ENCODE results near the gene PRELID2. TPM values are rescaled to one million over a fixed set of nuclear protein-coding genes. Genes with fewer than 3 reads are reported as not detected.

The PRELID2 gene
- total RNA-seq, 2 donors from 2014 or later: 10.7 to 27.9 TPM

DNA sequence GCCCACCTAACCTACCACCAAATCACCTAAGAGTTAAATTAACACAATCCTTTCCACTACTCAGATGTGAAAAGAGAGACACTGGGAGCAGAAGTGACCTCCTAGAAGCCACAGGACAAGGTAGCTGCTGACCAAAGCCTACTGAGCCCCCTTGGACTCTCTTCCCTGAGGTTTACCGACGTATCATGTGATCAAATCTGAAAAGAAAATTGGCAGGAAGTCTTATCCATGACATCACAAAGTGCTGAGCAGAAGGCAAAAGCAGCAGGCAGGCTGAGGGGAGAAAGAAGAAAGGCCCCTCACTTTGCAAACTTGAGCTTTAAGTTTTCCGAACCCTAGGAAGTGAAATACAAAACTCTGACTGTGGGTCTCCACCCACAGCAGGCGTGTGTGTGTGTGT is 11.1 kb downstream of the PRELID2 start:
- DNase-seq (ENCODE audit: low spot score) (no peak), ATAC-seq (ENCODE audit: insufficient number of reproducible peaks, low FRiP score, low read depth) (no peak)
- H3K27me3 ChIP-seq (replicated peaks; ENCODE audit: insufficient read depth): no peaks in the 10 kb centered on the region
- no peak overlapping the region for H3K27ac ChIP-seq
- H3K9me3 ChIP-seq: no peaks in the 10 kb centered on the region
- H3K36me3 ChIP-seq: no peaks in the 10 kb centered on the region
- no peak overlapping the region for H3K4me3 ChIP-seq
- TF ChIP-seq, protein P1, sequence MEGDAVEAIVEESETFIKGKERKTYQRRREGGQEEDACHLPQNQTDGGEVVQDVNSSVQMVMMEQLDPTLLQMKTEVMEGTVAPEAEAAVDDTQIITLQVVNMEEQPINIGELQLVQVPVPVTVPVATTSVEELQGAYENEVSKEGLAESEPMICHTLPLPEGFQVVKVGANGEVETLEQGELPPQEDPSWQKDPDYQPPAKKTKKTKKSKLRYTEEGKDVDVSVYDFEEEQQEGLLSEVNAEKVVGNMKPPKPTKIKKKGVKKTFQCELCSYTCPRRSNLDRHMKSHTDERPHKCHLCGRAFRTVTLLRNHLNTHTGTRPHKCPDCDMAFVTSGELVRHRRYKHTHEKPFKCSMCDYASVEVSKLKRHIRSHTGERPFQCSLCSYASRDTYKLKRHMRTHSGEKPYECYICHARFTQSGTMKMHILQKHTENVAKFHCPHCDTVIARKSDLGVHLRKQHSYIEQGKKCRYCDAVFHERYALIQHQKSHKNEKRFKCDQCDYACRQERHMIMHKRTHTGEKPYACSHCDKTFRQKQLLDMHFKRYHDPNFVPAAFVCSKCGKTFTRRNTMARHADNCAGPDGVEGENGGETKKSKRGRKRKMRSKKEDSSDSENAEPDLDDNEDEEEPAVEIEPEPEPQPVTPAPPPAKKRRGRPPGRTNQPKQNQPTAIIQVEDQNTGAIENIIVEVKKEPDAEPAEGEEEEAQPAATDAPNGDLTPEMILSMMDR (IDR thresholded peaks at IDR 0.05): no peak
- peaks cover 0 to 7% of the 10 kb centered on the region in 2 donors for H3K4me1 ChIP-seq (ENCODE audit: control insufficient read depth in 1 of 2, low read depth in 2 of 2)

DNA sequence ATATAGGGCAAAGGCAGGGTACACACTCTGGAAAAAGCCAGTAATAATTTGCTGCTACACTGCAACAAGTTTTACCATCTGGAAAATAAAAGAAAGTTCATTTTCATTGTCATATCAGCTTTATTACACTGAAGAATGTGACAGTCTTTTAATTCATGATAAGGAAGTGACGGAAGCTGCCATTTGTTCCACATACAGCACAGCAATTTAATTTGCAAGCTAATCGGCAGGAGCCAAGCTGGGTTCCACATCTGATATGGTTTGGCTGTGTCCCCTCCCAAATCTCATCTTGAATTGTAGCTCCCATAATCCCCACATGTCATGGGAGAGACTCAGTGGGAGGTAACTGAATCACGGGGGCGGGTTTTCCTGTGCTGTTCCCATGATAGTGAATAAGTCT is 16.5 kb downstream of the PRELID2 start:
- ATAC-seq (ENCODE audit: insufficient number of reproducible peaks, low FRiP score, low read depth) (no peak), DNase-seq (ENCODE audit: low spot score) (no peak)
- Histone ChIP-seq H3K27me3 (replicated peaks; ENCODE audit: insufficient read depth) (no peaks in the 10 kb centered on the region), H3K36me3 (no peaks in the 10 kb centered on the region), H3K4me1 (ENCODE audit: control insufficient read depth in 1 of 2, low read depth in 2 of 2) (peaks cover 0 to 2% of the 10 kb centered on the region in 2 donors), H3K9me3 (no peaks in the 10 kb centered on the region), H3K4me3 (no peak overlapping the region), H3K27ac (no peak overlapping the region)
- TF ChIP-seq, protein P1 (IDR thresholded peaks at IDR 0.05): no peak

DNA sequence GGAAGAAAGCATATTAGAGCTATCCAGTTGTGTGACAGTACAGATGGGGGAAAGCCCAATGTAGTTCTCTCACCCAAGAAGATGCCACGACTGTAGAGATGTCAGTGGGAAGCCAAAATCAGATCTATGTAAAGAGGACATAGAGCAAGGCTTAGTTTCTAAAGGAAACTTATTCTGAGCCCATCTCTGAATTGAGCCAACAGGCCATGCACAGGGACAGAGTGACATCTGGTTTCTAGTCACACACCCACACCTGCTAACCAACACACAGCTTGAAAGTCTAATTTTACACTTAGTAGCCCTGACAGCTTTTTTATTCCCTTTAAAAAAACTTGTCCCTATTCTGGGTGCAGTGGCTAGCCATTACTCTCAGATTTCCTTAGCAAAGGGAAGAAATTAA is 22.3 kb downstream of the PRELID2 start:
- ATAC-seq (ENCODE audit: insufficient number of reproducible peaks, low FRiP score, low read depth) (no peak), DNase-seq (ENCODE audit: low spot score) (no peak)
- TF ChIP-seq, protein P1 (IDR thresholded peaks at IDR 0.05): no peak
- H3K27me3 ChIP-seq (replicated peaks; ENCODE audit: insufficient read depth): no peaks in the 10 kb centered on the region
- no peak overlapping the region for H3K4me3 ChIP-seq
- no peaks in the 10 kb centered on the region for H3K9me3 ChIP-seq
- H3K36me3 ChIP-seq: peaks cover 6% of the 10 kb centered on the region
- no peaks in the 10 kb centered on the region for H3K4me1 ChIP-seq (ENCODE audit: control insufficient read depth in 1 of 2, low read depth in 2 of 2)
- no peak overlapping the region for H3K27ac ChIP-seq

DNA sequence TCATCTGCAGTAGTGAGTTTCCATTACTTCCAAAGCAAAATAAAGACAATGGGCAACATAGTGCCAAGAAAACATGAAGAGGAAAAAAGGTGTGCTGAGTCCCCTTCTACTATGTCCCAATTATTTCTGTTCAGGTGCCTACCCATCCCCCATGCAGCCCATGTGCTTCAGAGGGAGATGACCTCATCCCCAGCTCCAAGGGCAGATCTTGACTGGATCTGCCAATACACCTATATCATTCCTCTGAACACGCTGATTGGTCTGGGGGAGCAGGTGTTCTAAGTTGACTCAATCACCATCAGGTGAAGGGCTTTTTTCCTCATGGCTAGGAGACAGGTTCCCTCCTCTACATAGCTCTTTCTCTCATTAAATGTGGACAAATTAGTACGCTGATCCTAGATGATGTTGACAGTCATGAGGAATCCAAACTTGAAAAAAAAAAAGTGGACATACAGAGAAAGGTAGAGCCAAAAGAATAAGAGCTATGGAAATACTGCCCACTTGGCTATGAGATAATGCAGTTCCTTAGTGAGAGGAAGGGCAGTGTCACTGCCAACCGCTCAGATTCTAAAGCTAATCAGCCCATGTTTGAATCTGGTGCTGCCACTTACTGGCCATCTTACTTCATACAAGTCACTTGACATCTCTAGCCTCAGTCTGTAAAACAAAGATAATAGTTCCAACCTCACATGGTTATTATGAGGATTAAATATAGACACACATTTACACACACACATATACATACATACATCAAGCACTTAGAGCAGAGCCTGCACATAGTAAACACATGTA is 23.1 kb downstream of the PRELID2 start:
- no peaks in the 10 kb centered on the region for H3K4me1 ChIP-seq (ENCODE audit: control insufficient read depth in 1 of 2, low read depth in 2 of 2)
- no peaks in the 10 kb centered on the region for H3K27me3 ChIP-seq (replicated peaks; ENCODE audit: insufficient read depth)
- no peak for DNase-seq (ENCODE audit: low spot score)
- H3K4me3 ChIP-seq: no peak overlapping the region
- TF ChIP-seq, protein P1 (IDR thresholded peaks at IDR 0.05): no peak
- no peak overlapping the region for H3K27ac ChIP-seq
- peaks cover 6% of the 10 kb centered on the region for H3K36me3 ChIP-seq
- H3K9me3 ChIP-seq: no peaks in the 10 kb centered on the region
- ATAC-seq (ENCODE audit: insufficient number of reproducible peaks, low FRiP score, low read depth): no peak

DNA sequence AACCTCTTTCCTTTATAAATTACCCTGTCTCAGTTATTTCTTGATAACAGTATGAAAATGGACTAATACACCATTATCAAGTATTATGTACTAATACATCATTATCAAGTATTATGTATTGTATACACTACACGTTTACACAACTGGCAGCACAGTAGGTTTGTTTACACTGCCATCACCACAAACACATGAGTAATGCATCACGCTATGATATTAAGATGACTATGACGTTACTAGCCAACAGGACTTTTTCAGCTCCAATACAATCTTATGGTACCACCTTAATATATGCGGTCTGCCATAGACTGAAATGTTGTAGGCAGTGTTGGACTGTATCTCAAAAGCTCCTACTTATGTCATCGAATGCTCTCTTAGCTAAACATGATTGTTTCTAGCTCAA is 28.2 kb downstream of the PRELID2 start:
- Histone ChIP-seq H3K9me3 (no peaks in the 10 kb centered on the region), H3K4me3 (no peak overlapping the region), H3K36me3 (peaks cover 8% of the 10 kb centered on the region), H3K27me3 (replicated peaks; ENCODE audit: insufficient read depth) (no peaks in the 10 kb centered on the region), H3K27ac (no peak overlapping the region), H3K4me1 (ENCODE audit: control insufficient read depth in 1 of 2, low read depth in 2 of 2) (no peaks in the 10 kb centered on the region)
- ATAC-seq (ENCODE audit: insufficient number of reproducible peaks, low FRiP score, low read depth) (no peak), DNase-seq (ENCODE audit: low spot score) (no peak)
- TF ChIP-seq, protein P1 (IDR thresholded peaks at IDR 0.05): no peak

Data from thoracic aorta (tissue), 2 donors.